HepG2 (cell line): ENCODE data around the gene TSGA10IP. TPM values are rescaled to one million over a fixed set of nuclear protein-coding genes. Genes with fewer than 3 reads are reported as not detected.

ENCODE experiments used
- AFF4 ChIP-seq: sonication (generic); formaldehyde crosslinking; IDR thresholded peaks from 2 replicates; pipeline ENCODE4 v1.4.0; 2020; ENCODE audit warnings: missing genetic modification reagents
- ASH2L ChIP-seq: fragments of 300-600, 200-600 bp; sonication (generic); IDR thresholded peaks from 2 replicates; pipeline ENCODE4 v1.7.0; 2017; ENCODE audit warnings: low read depth, mild to moderate bottlenecking, moderate library complexity, mixed read lengths, low read length; ENCODE audit not compliant: insufficient read length
- BCL3 ChIP-seq: sonication (generic); formaldehyde crosslinking; IDR thresholded peaks from 2 replicates; pipeline ENCODE4 v1.5.1; 2020; ENCODE audit warnings: mild to moderate bottlenecking, missing genetic modification reagents, moderate library complexity
- EEA1 ChIP-seq: sonication (generic); formaldehyde crosslinking; IDR thresholded peaks from 2 replicates; pipeline ENCODE4 v1.5.1; 2020; ENCODE audit warnings: mild to moderate bottlenecking, missing genetic modification reagents, borderline replicate concordance
- ELF1 ChIP-seq: sonication (generic); formaldehyde crosslinking; IDR thresholded peaks from 2 replicates; pipeline ENCODE4 v1.4.0; 2020; ENCODE audit warnings: missing genetic modification reagents
- HMGA1 ChIP-seq: sonication (generic); formaldehyde crosslinking; conservative IDR thresholded peaks from 2 replicates; pipeline ENCODE4 v1.4.0; 2020; ENCODE audit warnings: missing genetic modification reagents
- KMT2B ChIP-seq: IDR thresholded peaks from 2 replicates; pipeline ENCODE4 v1.6.1; 2016; ENCODE audit warnings: missing genetic modification reagents, missing compliant biosample characterization
- MYC ChIP-seq: sonication (generic); formaldehyde crosslinking; IDR thresholded peaks from 2 replicates; pipeline ENCODE4 v1.9.0; 2021; ENCODE audit warnings: missing genetic modification reagents, borderline replicate concordance
- PAF1 ChIP-seq: IDR thresholded peaks from 2 replicates; pipeline ENCODE4 v1.6.1; 2016; ENCODE audit warnings: missing genetic modification reagents, missing compliant biosample characterization
- SMAD9 ChIP-seq: sonication (generic); formaldehyde crosslinking; IDR thresholded peaks from 2 replicates; pipeline ENCODE4 v1.5.1; 2020; ENCODE audit warnings: mild to moderate bottlenecking, missing genetic modification reagents
- ZNF205 ChIP-seq: IDR thresholded peaks from 2 replicates; pipeline ENCODE4 v1.6.1; 2018; ENCODE audit warnings: missing biosample characterization, missing genetic modification reagents
- ZNF317 ChIP-seq: sonication (generic); formaldehyde crosslinking; IDR thresholded peaks from 2 replicates; pipeline ENCODE4 v1.5.0; 2020; ENCODE audit warnings: mild to moderate bottlenecking, missing genetic modification reagents
- ZNF646 ChIP-seq: sonication (generic); formaldehyde crosslinking; IDR thresholded peaks from 2 replicates; pipeline ENCODE4 v1.9.0; 2021; ENCODE audit warnings: mild to moderate bottlenecking, missing genetic modification reagents
- ZNF670 ChIP-seq: sonication (generic); formaldehyde crosslinking; IDR thresholded peaks from 2 replicates; pipeline ENCODE4 v1.8.0; 2022; ENCODE audit warnings: mild to moderate bottlenecking, missing genetic modification reagents, borderline replicate concordance
- ZNF709 ChIP-seq: sonication (generic); formaldehyde crosslinking; IDR thresholded peaks from 2 replicates; pipeline ENCODE4 v1.5.0; 2020; ENCODE audit warnings: mild to moderate bottlenecking, missing genetic modification reagents
- ZNF790 ChIP-seq: sonication (generic); formaldehyde crosslinking; IDR thresholded peaks from 2 replicates; pipeline ENCODE4 v1.8.0; 2022; ENCODE audit warnings: missing genetic modification reagents, mild to moderate bottlenecking, borderline replicate concordance
- ZZZ3 ChIP-seq: sonication (generic); formaldehyde crosslinking; IDR thresholded peaks from 2 replicates; pipeline ENCODE4 v1.4.0; 2020; ENCODE audit warnings: missing genetic modification reagents, mild to moderate bottlenecking, borderline replicate concordance
- polyA plus RNA-seq, 8 experiments: library from polyadenylated mRNA; depleted of rRNA in 3 of 8; stranded (reverse) in 7 of 8; unstranded in 1 of 8; fragments of >200 nt; fragmentation: Illumina TruSeq in 4 of 8; extraction: Trizol in 4 of 8; gene quantifications; 2 replicates each; pipeline versions ENCODE4 v1.2.1 to v1.2.3, GENCODE V29; 2011 to 2016; ENCODE audit warnings: low read depth in 4 of 8, missing spikeins in 1 of 8, mixed read lengths in 1 of 8; ENCODE audit not compliant: insufficient read depth in 1 of 8
- total RNA-seq, 5 experiments: library from RNA; depleted of rRNA; stranded (reverse); fragments of >200 nt; fragmentation: Illumina TruSeq; extraction: Trizol; gene quantifications; 2 replicates each; pipeline ENCODE4 v1.2.3, GENCODE V29; 2016; ENCODE audit warnings: low read depth in 1 of 5

TSGA10IP gene
- total and polyA plus RNA-seq, 2 of the 13 experiments (the other 11 are each of a cell fraction or from before 2014, with no cell fraction given) = not detected

GRCh38 chr11:65919573-65920371, 25.5 kb upstream of the TSGA10IP start (continued):
- TF ChIP-seq ZNF670 (no peak), BCL3 (CRISPR knock-in tag) (no peak), KMT2B (CRISPR knock-in tag) (no peak), ASH2L (peak; percentile 44), SMAD9 (CRISPR knock-in tag) (no peak), ZNF646 (no peak), ZNF709 (CRISPR knock-in tag) (no peak), HMGA1 (no peak), ZNF317 (no peak), ZZZ3 (CRISPR knock-in tag) (no peak), ZNF790 (CRISPR knock-in tag) (no peak), AFF4 (no peak), EEA1 (no peak), ZNF205 (no peak), ELF1 (CRISPR knock-in tag) (no peak), PAF1 (CRISPR knock-in tag) (no peak), MYC (CRISPR knock-in tag) (0 out of 2 replicates have a peak, but pooled peaks have one; percentile 8)
